K562 (cell line): ENCODE measurements around the gene ADAM19. TPM values are rescaled to one million over a fixed set of nuclear protein-coding genes. Genes with fewer than 3 reads are reported as not detected.
A peak's percentile ranks its signal among the peaks of the same experiment; 100 is the strongest.

Experiments
- ATAC-seq: fragments of 200-7000 bp; cut with Tn5 transposase; 3 replicates; pipeline ENCODE4 v1.9.1; 2020; ENCODE audit warnings: moderate library complexity
- BruUV-seq: library from RNA; stranded (reverse); fragments of 400-500 nt; replicated peaks from 2 replicates; lab custom pipeline; 2021; lab: Mats Ljungman, UMichigan
- CTCF ChIA-PET: fragments of 300-600 bp; formaldehyde crosslinking; extraction: SDS; loops from one replicate; lab custom pipeline; 2021; ENCODE audit warnings: low intra/inter-chr PET ratio; lab: Yijun Ruan, JAX
- POLR2A ChIA-PET: fragments of 300-600, 350-650 bp; sonication (Branson Sonifier 250); formaldehyde crosslinking; extraction: SDS; loops from one replicate; lab custom pipeline; 2021; ENCODE audit warnings: antibody characterized with exemption, inconsistent platforms; lab: Yijun Ruan, JAX
- DNase-seq, 4 experiments: peaks; one replicate each; pipeline versions ENCODE4 v3.0.0 to v3.0.0-alpha.2; 2011 to 2018; ENCODE audit warnings: low spot score in 3 of 4, mixed read lengths in 3 of 4; ENCODE audit errors: extremely low read depth in 1 of 4
- FAIRE-seq: peaks from 2 replicates; lab custom pipeline; 2011; peaks lifted over from hg19 to GRCh38; lab: Jason Lieb, UNC
- H2AFZ ChIP-seq: 2 replicates; pipeline ENCODE4 v1.6.0; 2011; ENCODE audit warnings: low read depth, low read length, control low read depth, inconsistent platforms
- H3K27ac ChIP-seq: fragments of 200-600 bp; 3 replicates; pipeline ENCODE4 v1.8.0; 2011; ENCODE audit warnings: low read depth, mild to moderate bottlenecking, control low read depth, inconsistent platforms, low read length, moderate library complexity, mixed read lengths; ENCODE audit errors: extremely low read depth
- H3K27me3 ChIP-seq, 2 experiments: fragments of 300-600 bp in 1 of 2; 2 replicates in 1 of 2; 3 replicates in 1 of 2; pipeline versions ENCODE4 v1.6.0 to v1.8.0; 2011; ENCODE audit warnings: inconsistent platforms in 2 of 2, low read length in 2 of 2, mild to moderate bottlenecking in 1 of 2, mixed read lengths in 1 of 2, moderate library complexity in 1 of 2; ENCODE audit not compliant: control insufficient read depth in 2 of 2, insufficient read depth in 2 of 2
- H3K36me3 ChIP-seq: fragments of 300-600 bp; 3 replicates; pipeline ENCODE4 v1.8.0; 2011; ENCODE audit warnings: mild to moderate bottlenecking, low read length, inconsistent platforms; ENCODE audit not compliant: control insufficient read depth, insufficient read depth
- H3K4me1 ChIP-seq, 2 experiments: fragments of 200-600 bp in 1 of 2; replicated peaks in 1 of 2; 2 replicates in 1 of 2; 3 replicates in 1 of 2; pipeline versions ENCODE4 v1.5.1 to v1.8.0; 2011; ENCODE audit warnings: inconsistent platforms in 2 of 2, low read length in 2 of 2, mild to moderate bottlenecking in 1 of 2, mixed read lengths in 1 of 2, moderate library complexity in 1 of 2; ENCODE audit not compliant: control insufficient read depth in 2 of 2, insufficient read depth in 2 of 2
- H3K4me2 ChIP-seq: 2 replicates; pipeline ENCODE4 v1.6.1; 2011; ENCODE audit warnings: low read length, control low read depth, inconsistent platforms, mixed read lengths; ENCODE audit not compliant: insufficient read depth
- H3K4me3 ChIP-seq: fragments of 200-600 bp; sonication (generic), shearing (Covaris generic); 2 replicates; pipeline ENCODE4 v1.5.1; 2016; ENCODE audit warnings: control low read depth, inconsistent platforms
- H3K79me2 ChIP-seq: fragments of 200-600 bp; 3 replicates; pipeline ENCODE4 v1.8.0; 2011; ENCODE audit warnings: low read length, inconsistent platforms; ENCODE audit not compliant: control insufficient read depth, insufficient read depth
- H3K9ac ChIP-seq, 2 experiments: 2 replicates each; pipeline versions ENCODE4 v1.6.0 to v1.6.1; 2011; ENCODE audit warnings: low read depth in 2 of 2, low read length in 2 of 2, control low read depth in 1 of 2, inconsistent platforms in 1 of 2, mild to moderate bottlenecking in 1 of 2, mixed read lengths in 1 of 2; ENCODE audit not compliant: insufficient read depth in 1 of 2
- H3K9me1 ChIP-seq: one replicate; pipeline ENCODE4 v1.6.0; 2011; ENCODE audit warnings: inconsistent platforms, mild to moderate bottlenecking, low read length, moderate library complexity; ENCODE audit not compliant: control insufficient read depth, insufficient read depth
- H3K9me3 ChIP-seq: replicated peaks from 2 replicates; pipeline ENCODE4 v1.5.1; 2011; ENCODE audit warnings: low read depth, low read length, inconsistent platforms; ENCODE audit not compliant: control insufficient read depth, insufficient read depth
- H4K20me1 ChIP-seq: replicated peaks from 2 replicates; pipeline ENCODE4 v1.6.1; 2011; ENCODE audit warnings: low read length, inconsistent platforms, mixed read lengths; ENCODE audit not compliant: control insufficient read depth, insufficient read depth
- C11orf30 ChIP-seq: fragments of 450-650 bp; IDR thresholded peaks from 2 replicates; pipeline ENCODE4 v1.6.1; 2016; ENCODE audit warnings: low read depth, mild to moderate bottlenecking
- DPF2 ChIP-seq: fragments of 450-650 bp; IDR thresholded peaks from 2 replicates; pipeline ENCODE4 v1.6.1; 2016
- FOSL1 ChIP-seq: fragments of 200-800 bp; sonication (Bioruptor generic); conservative IDR thresholded peaks from 2 replicates; pipeline ENCODE4 v1.6.1; 2016; ENCODE audit warnings: missing genetic modification characterization, missing compliant biosample characterization
- JUND ChIP-seq, 2 experiments: IDR thresholded peaks; 2 replicates in 1 of 2; 3 replicates in 1 of 2; pipeline ENCODE4 v1.6.1; 2011; ENCODE audit warnings: borderline replicate concordance in 2 of 2, low read depth in 2 of 2, low read length in 2 of 2, improper control_type of control experiment in 1 of 2, missing biosample characterization in 1 of 2, missing genetic modification characterization in 1 of 2, missing genetic modification reagents in 1 of 2
- L3MBTL2 ChIP-seq: fragments of 450-650 bp; IDR thresholded peaks from 2 replicates; pipeline ENCODE4 v1.6.1; 2016; ENCODE audit warnings: mild to moderate bottlenecking, moderate library complexity
- TEAD1 ChIP-seq, 2 experiments: fragments of 450-650 bp in 1 of 2; sonication (generic) in 1 of 2; formaldehyde crosslinking; IDR thresholded peaks; 2 replicates each; pipeline versions ENCODE4 v1.4.0 to v1.8.0; 2020 to 2022; ENCODE audit warnings: mild to moderate bottlenecking in 2 of 2, missing genetic modification reagents in 1 of 2
- TEAD4 ChIP-seq, 2 experiments: sonication (generic) in 1 of 2; formaldehyde crosslinking in 1 of 2; IDR thresholded peaks; 2 replicates each; pipeline versions ENCODE4 v1.6.1 to v1.8.0; 2012 to 2022; ENCODE audit warnings: borderline replicate concordance in 1 of 2, inconsistent platforms in 1 of 2, low read length in 1 of 2, mild to moderate bottlenecking in 1 of 2, missing genetic modification reagents in 1 of 2
- WGBS: fragments of 100-300 bp; shearing (Covaris generic); methylation state at CpG from one replicate; pipeline ENCODE4 v1.1.6; 2016; ENCODE audit warnings: low coverage, mixed read lengths; ENCODE audit not compliant: insufficient coverage; ENCODE audit errors: missing lambda C conversion rate; 5-methylcytosine and 5-hydroxymethylcytosine counted together
- in situ Hi-C: fragments of 300-500 bp; cut with MboI; formaldehyde crosslinking; loops from 4 replicates; pipeline ENCODE4 v1.15.0; 2018; ENCODE audit warnings: inconsistent platforms, mixed read lengths
- intact Hi-C: fragments of 100-400 bp; cut with micrococcal nuclease; formaldehyde crosslinking; loops from 2 replicates; pipeline ENCODE4 v1.14.2; 2022
- polyA plus RNA-seq, 8 experiments: library from polyadenylated mRNA; depleted of rRNA in 4 of 8; stranded (reverse) in 5 of 8; unstranded in 3 of 8; fragments of >200 nt; fragmentation: Nextera tagmentation in 2 of 8; fragmentation: Illumina TruSeq in 1 of 8; extraction: Ambion mirVana in 2 of 8; extraction: Trizol in 1 of 8; gene quantifications; 2 replicates each; pipeline versions ENCODE4 v1.2.1 to v1.2.3, GENCODE V29; 2011 to 2014; ENCODE audit warnings: inconsistent platforms in 1 of 8, missing spikeins in 1 of 8
- total RNA-seq, 7 experiments: library from RNA; depleted of rRNA in 6 of 7; stranded (reverse); fragments of >200 nt in 6 of 7; fragmentation: Illumina TruSeq in 2 of 7; extraction: Trizol in 2 of 7; gene quantifications; 2 replicates each; pipeline versions ENCODE4 v1.2.1 to v1.2.3, GENCODE V29; 2011 to 2021; ENCODE audit warnings: low replicate concordance in 1 of 7
- TF ChIP-seq, protein P1 (sequence below), 2 experiments: fragments of 450-650 bp in 1 of 2; sonication (generic) in 1 of 2; formaldehyde crosslinking in 1 of 2; IDR thresholded peaks in 1 of 2; conservative IDR thresholded peaks in 1 of 2; 2 replicates each; pipeline versions ENCODE4 v1.6.1 to v1.8.1; 2016 to 2023; ENCODE audit warnings: mild to moderate bottlenecking in 2 of 2, moderate library complexity in 2 of 2, inconsistent platforms in 1 of 2, missing genetic modification reagents in 1 of 2
- TF ChIP-seq, protein P2 (sequence below): fragments of 450-650 bp; formaldehyde crosslinking; IDR thresholded peaks from 2 replicates; pipeline ENCODE4 v1.4.0; 2022; ENCODE audit warnings: missing genetic modification characterization

ADAM19 gene
- total and polyA plus RNA-seq, 9 of the 15 experiments (the other 6 are each of a cell fraction or from before 2014, with no cell fraction given), result 0.11 to 1.1 (median 0.43) TPM

DNA sequence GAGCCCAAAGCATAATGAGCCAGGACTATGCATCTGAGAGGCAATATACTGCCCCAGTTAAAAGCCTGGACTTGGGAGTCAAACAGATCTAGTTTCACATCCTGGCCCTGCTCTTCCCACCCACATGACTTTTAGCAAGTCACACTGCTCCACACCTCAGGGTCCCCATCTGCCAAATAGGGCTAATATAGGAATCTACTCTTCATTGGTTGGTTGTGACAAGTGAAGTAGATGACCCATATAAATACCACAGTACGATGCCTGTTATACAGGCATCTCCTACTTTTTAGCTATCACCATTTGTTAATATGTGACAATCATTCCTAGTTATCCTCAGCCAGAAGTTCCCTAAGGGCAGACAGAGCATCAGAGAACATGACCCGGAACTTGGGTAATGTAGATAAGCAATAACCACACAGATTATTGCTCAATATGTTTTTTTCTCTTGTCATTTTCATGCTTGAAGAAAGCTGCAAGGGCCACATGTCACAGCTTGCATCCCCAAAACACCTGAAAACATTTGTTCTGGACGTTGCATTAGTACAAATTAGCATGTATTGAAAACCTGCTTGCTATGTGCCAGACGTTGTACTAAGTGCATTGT is 20.4 kb downstream of the ADAM19 start:
- no peaks in the 10 kb centered on the region for H4K20me1 ChIP-seq
- ATAC-seq (peak; percentile 56), DNase-seq (no peak), FAIRE-seq (no peak)
- no peaks in the 10 kb centered on the region for H3K9me1 ChIP-seq
- H3K79me2 ChIP-seq, result no peaks in the 10 kb centered on the region
- ChIA-PET POLR2A (interaction anchor here (0.6 to 1.3 kb wide), 4 partner anchors 11 to 20 kb away, joined by 3 to 5 read pairs (median 3); no protein-coding TSS in a partner anchor), CTCF (no interaction called here)
- H3K36me3 ChIP-seq, result no peaks in the 10 kb centered on the region
- peaks cover 0 to 4% of the 10 kb centered on the region in 2 experiments; a peak in 1 of 5 replicates for H3K4me1 ChIP-seq
- in situ Hi-C loops, result no loop called here
- 0% methylated on average over 4 of the region's 4 CpGs for WGBS
- no peak overlapping the region for H3K4me2 ChIP-seq
- no peak overlapping the region for H3K4me3 ChIP-seq
- no peaks in the 10 kb centered on the region for H3K27me3 ChIP-seq
- intact Hi-C loops, result no loop called here
- BruUV-seq, result no TSS peak
- H3K27ac ChIP-seq, result no peak overlapping the region
- H3K9me3 ChIP-seq, result no peaks in the 10 kb centered on the region
- H2AFZ ChIP-seq, result no peak overlapping the region
- H3K9ac ChIP-seq, result no peak overlapping the region
- peak; percentile 6; the same call in 1 of the 2 replicates for TF ChIP-seq C11orf30
- TF ChIP-seq DPF2, result peak; percentile 64
- TF ChIP-seq L3MBTL2, result peak; percentile 51
- TF ChIP-seq, protein P1, sequence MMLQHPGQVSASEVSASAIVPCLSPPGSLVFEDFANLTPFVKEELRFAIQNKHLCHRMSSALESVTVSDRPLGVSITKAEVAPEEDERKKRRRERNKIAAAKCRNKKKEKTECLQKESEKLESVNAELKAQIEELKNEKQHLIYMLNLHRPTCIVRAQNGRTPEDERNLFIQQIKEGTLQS (IDR thresholded peaks at IDR 0.05), result peak; percentile 27; the same call in 1 of the 2 replicates
- TF ChIP-seq, protein P1 (CRISPR knock-in tag; conservative IDR thresholded peaks at IDR 0.05), result no peak
- 0 out of 2 replicates have a peak, but pooled peaks have one; percentile 31 for TF ChIP-seq JUND (IDR thresholded peaks at IDR 0.05; ENCODE audit: borderline replicate concordance, low read depth, low read length)
- peak; percentile 15; the same call in 1 of the 3 replicates for TF ChIP-seq JUND (tag; IDR thresholded peaks at IDR 0.05; ENCODE audit: borderline replicate concordance, low read depth, low read length)
- TF ChIP-seq TEAD4 (IDR thresholded peaks at IDR 0.05; ENCODE audit: low read length), result peak; percentile 51; the same call in 1 of the 2 replicates
- TF ChIP-seq TEAD4 (CRISPR knock-in tag; IDR thresholded peaks at IDR 0.05; ENCODE audit: borderline replicate concordance), result no peak
- TF ChIP-seq TEAD1 (CRISPR knock-in tag; IDR thresholded peaks at IDR 0.05), result 0 out of 4 replicates have a peak, but pooled peaks of 1 of the 2 experiments have one; percentile 26
- TF ChIP-seq, protein P2, sequence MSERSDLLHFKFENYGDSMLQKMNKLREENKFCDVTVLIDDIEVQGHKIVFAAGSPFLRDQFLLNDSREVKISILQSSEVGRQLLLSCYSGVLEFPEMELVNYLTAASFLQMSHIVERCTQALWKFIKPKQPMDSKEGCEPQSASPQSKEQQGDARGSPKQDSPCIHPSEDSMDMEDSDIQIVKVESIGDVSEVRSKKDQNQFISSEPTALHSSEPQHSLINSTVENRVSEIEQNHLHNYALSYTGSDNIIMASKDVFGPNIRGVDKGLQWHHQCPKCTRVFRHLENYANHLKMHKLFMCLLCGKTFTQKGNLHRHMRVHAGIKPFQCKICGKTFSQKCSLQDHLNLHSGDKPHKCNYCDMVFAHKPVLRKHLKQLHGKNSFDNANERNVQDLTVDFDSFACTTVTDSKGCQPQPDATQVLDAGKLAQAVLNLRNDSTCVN (CRISPR knock-in tag), result no peak
- TF ChIP-seq FOSL1 (tag), result peak; percentile 39; the same call in 1 of the 2 replicates
